Cardiac muscle cell (in vitro differentiated cells and primary cell): ENCODE results near the gene LIMK2. TPM values are rescaled to one million over a fixed set of nuclear protein-coding genes. Genes with fewer than 3 reads are reported as not detected.

Experiments
- DNase-seq, 2 donors: peaks; one replicate each; pipeline versions ENCODE4 v3.0.0 to v3.0.0-alpha.2; 2010 to 2017; ENCODE audit warnings: low read depth in 1 of 2, low spot score in 1 of 2
- H3K27ac ChIP-seq: fragments of 200-600 bp; sonication (generic); 2 replicates; pipeline ENCODE4 v1.5.1; 2016
- H3K27me3 ChIP-seq: fragments of 200-600 bp; sonication (generic); 2 replicates; pipeline ENCODE4 v1.6.0; 2016; ENCODE audit warnings: control low read depth
- H3K36me3 ChIP-seq: fragments of 200-600 bp; sonication (generic); 2 replicates; pipeline ENCODE4 v1.5.1; 2016; ENCODE audit warnings: control low read depth
- H3K4me1 ChIP-seq: fragments of 200-600 bp; sonication (generic); 2 replicates; pipeline ENCODE4 v1.8.1; 2017; ENCODE audit warnings: low read depth, mild to moderate bottlenecking, mixed run types
- H3K4me3 ChIP-seq: fragments of 200-600 bp; sonication (generic); 2 replicates; pipeline ENCODE4 v1.5.1; 2016; ENCODE audit warnings: mild to moderate bottlenecking
- H3K9me3 ChIP-seq: fragments of 200-600 bp; sonication (generic); 2 replicates; pipeline ENCODE4 v1.5.1; 2017; ENCODE audit warnings: low read depth, mild to moderate bottlenecking, control low read depth
- CTCF ChIP-seq: IDR thresholded peaks from 2 replicates; pipeline ENCODE4 v1.5.1; 2012; ENCODE audit warnings: low read depth, mild to moderate bottlenecking, low read length
- polyA plus RNA-seq: library from polyadenylated mRNA; unstranded; fragments of >200 nt; fragmentation: Nextera tagmentation; extraction: Ambion mirVana; gene quantifications from 2 replicates; pipeline ENCODE4 v1.2.1, GENCODE V29; 2016
- total RNA-seq: library from RNA; depleted of rRNA; stranded (reverse); fragments of >200 nt; gene quantifications from 2 replicates; pipeline ENCODE4 v1.2.3, GENCODE V29; 2016

LIMK2 gene
- total and polyA plus RNA-seq, 2 experiments from 2014 or later: 31.4 to 32.8 TPM

- no peaks in the 10 kb centered on the region for H3K27me3 ChIP-seq
- peaks cover 18% of the 10 kb centered on the region for H3K4me1 ChIP-seq
- H3K4me3 ChIP-seq: peak overlapping the region; percentile 29
- no peaks in the 10 kb centered on the region for H3K36me3 ChIP-seq
- no peak overlapping the region for H3K27ac ChIP-seq
- no peaks in the 10 kb centered on the region for H3K9me3 ChIP-seq
- peak; percentile 91 to 95 for DNase-seq
- TF ChIP-seq CTCF: no peak
These were observed 78.7 kb downstream of the LIMK2 start for GRCh38 chr22:31290494-31291471.

GRCh38 chr22:31291481-31292235 is 79.6 kb downstream of the LIMK2 start:
- Histone ChIP-seq H3K4me1 (peaks cover 20% of the 10 kb centered on the region), H3K9me3 (no peaks in the 10 kb centered on the region), H3K4me3 (peak overlapping the region; percentile 29), H3K36me3 (no peaks in the 10 kb centered on the region), H3K27ac (no peak overlapping the region), H3K27me3 (no peaks in the 10 kb centered on the region)
- TF ChIP-seq CTCF: no peak
- DNase-seq: peak in 1 of 2 donors; percentile 36

GRCh38 chr22:31292236-31292989 is 80.3 kb downstream of the LIMK2 start, which contains the start of gene PIK3IP1:
PIK3IP1 (minus strand) TSS chr22:31292488; CDS start chr22:31292344, 144 bp downstream.
- H3K36me3 ChIP-seq: no peaks in the 10 kb centered on the region
- peaks cover 20% of the 10 kb centered on the region for H3K4me1 ChIP-seq
- H3K9me3 ChIP-seq: no peaks in the 10 kb centered on the region
- H3K27me3 ChIP-seq: no peaks in the 10 kb centered on the region
- H3K4me3 ChIP-seq: peak within 1 kb of the TSS; percentile 29
- DNase-seq: peak; percentile 89 to 92
- no peak within 1 kb of the TSS for H3K27ac ChIP-seq
- TF ChIP-seq CTCF: peak; percentile 63

GRCh38 chr22:31295360-31295759 is 83.3 kb downstream of the LIMK2 start:
- TF ChIP-seq CTCF: no peak
- no peak for DNase-seq
- no peaks in the 10 kb centered on the region for H3K27me3 ChIP-seq

More at GRCh38 chr22:31295360-31295759, 83.3 kb downstream of the LIMK2 start:
- H3K36me3 ChIP-seq: no peaks in the 10 kb centered on the region
- H3K9me3 ChIP-seq: no peaks in the 10 kb centered on the region
- peak overlapping the region; percentile 20 for H3K27ac ChIP-seq
- H3K4me1 ChIP-seq: peaks cover 14% of the 10 kb centered on the region
- H3K4me3 ChIP-seq: no peak overlapping the region
